ENCODE data around the gene LZTS3.
"Not testable (repeated sequence)": the region's sequence is repeated elsewhere in the genome, so short reads cannot be mapped to it uniquely, and the experiment has no call there.

Gene LZTS3

GRCh38 chr20:3133155-3133554 lies 40.2 kb downstream of the LZTS3 start:
- DNase-seq, result no peak

GRCh38 chr20:3130051-3130600 lies 43.2 kb downstream of the LZTS3 start:
- no peak for DNase-seq

- no peak for DNase-seq
Measured at GRCh38 chr20:3129094-3129493, 44.3 kb downstream of the LZTS3 start.

- no peak for DNase-seq
Measured at GRCh38 chr20:3128275-3128984, 44.9 kb downstream of the LZTS3 start.

- DNase-seq, result no peak
Measured at GRCh38 chr20:3126527-3126859, 46.9 kb downstream of the LZTS3 start.

- DNase-seq, result not testable (repeated sequence)
Measured at GRCh38 chr20:3125776-3126526, 47.4 kb downstream of the LZTS3 start.

- not testable (repeated sequence) for DNase-seq
Measured at GRCh38 chr20:3124773-3125560, 48.4 kb downstream of the LZTS3 start.

GRCh38 chr20:3124163-3124562 lies 49.2 kb downstream of the LZTS3 start:
- DNase-seq, result not testable (repeated sequence)

- DNase-seq, result no peak
Measured at GRCh38 chr20:3123542-3123941, 49.8 kb downstream of the LZTS3 start.

- no peak for DNase-seq
Measured at GRCh38 chr20:3121955-3122610, 51.3 kb downstream of the LZTS3 start.

- DNase-seq, result no peak
Measured at GRCh38 chr20:3121271-3121911, 52.0 kb downstream of the LZTS3 start.

GRCh38 chr20:3119044-3119443 lies 54.3 kb downstream of the LZTS3 start:
- no peak for DNase-seq

GRCh38 chr20:3117839-3118379 lies 55.4 kb downstream of the LZTS3 start:
- DNase-seq, result peak; percentile 48

GRCh38 chr20:3116341-3116740 lies 57.0 kb downstream of the LZTS3 start:
- no peak for DNase-seq

GRCh38 chr20:3115190-3116107 lies 57.9 kb downstream of the LZTS3 start:
- peak; percentile 14 for DNase-seq
